Neuron (in vitro differentiated cells): ENCODE data around the gene UBAP2.
"Not testable (repeated sequence)": the region's sequence is repeated elsewhere in the genome, so short reads cannot be mapped to it uniquely, and the experiment has no call there.

Source experiments
- H2AFZ ChIP-seq: one replicate; pipeline ENCODE4 v1.6.1; 2013; ENCODE audit warnings: low read depth, mild to moderate bottlenecking, inconsistent platforms, low read length, moderate library complexity
- H3K27me3 ChIP-seq: one replicate; pipeline ENCODE4 v1.6.1; 2013; ENCODE audit warnings: low read length; ENCODE audit not compliant: insufficient read depth
- H3K36me3 ChIP-seq: one replicate; pipeline ENCODE4 v1.6.1; 2013; ENCODE audit warnings: low read length; ENCODE audit not compliant: insufficient read depth
- H3K4me1 ChIP-seq: one replicate; pipeline ENCODE4 v1.6.1; 2013; ENCODE audit warnings: low read length; ENCODE audit not compliant: insufficient read depth
- H3K4me3 ChIP-seq: 2 replicates; pipeline ENCODE4 v1.5.1; 2013; ENCODE audit warnings: mild to moderate bottlenecking, low read length, moderate library complexity
- H3K9me3 ChIP-seq: one replicate; pipeline ENCODE4 v1.6.1; 2013; ENCODE audit warnings: low read length

Gene UBAP2

DNA sequence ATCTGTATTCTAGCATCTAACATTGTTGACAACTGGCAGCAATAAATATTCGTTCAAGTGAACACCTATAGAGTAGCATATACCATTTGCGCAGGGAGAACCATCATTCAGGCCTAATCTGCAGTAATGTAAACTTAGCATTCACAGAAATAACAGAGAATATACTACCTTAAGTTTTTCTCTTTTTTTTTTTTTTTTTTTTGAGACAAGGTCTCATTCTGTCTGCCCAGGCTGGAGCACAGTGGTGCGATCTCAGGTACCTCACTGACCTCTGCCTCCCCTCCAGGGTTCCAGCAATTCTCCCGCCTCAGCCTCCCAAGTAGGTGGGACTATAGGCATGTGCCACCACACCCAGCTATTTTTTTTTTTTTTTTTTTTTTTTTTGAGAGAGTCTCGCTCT is 12.1 kb downstream of the UBAP2 start:
- no peaks in the 10 kb centered on the region for H3K27me3 ChIP-seq
- H3K4me3 ChIP-seq: no peak overlapping the region
- H2AFZ ChIP-seq: no peak overlapping the region
- H3K9me3 ChIP-seq: peaks cover 21% of the 10 kb centered on the region
- peaks cover 14% of the 10 kb centered on the region for H3K36me3 ChIP-seq
- no peaks in the 10 kb centered on the region for H3K4me1 ChIP-seq

DNA sequence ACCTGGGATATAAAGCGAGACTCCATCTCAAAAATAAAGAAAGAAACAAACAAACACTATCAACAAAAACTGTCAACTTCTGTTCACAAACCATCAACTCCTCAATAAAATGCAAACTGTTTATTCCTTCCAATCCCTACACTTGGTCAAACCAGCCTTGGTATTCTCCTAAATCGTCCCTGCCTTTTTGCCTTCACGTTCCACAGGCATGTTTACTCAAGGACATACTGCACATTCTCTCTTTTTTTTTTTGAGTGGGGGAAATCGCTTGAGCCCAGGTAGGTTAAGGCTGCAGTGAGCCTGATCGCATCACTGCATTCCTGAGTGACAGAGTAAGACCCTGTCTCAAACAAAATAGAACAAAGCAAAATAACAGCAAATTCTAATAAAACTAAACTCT is 13.0 kb downstream of the UBAP2 start:
- H3K27me3 ChIP-seq: no peaks in the 10 kb centered on the region
- peaks cover 17% of the 10 kb centered on the region for H3K9me3 ChIP-seq
- no peak overlapping the region for H2AFZ ChIP-seq
- no peak overlapping the region for H3K4me3 ChIP-seq
- no peaks in the 10 kb centered on the region for H3K4me1 ChIP-seq
- H3K36me3 ChIP-seq: peaks cover 13% of the 10 kb centered on the region

DNA sequence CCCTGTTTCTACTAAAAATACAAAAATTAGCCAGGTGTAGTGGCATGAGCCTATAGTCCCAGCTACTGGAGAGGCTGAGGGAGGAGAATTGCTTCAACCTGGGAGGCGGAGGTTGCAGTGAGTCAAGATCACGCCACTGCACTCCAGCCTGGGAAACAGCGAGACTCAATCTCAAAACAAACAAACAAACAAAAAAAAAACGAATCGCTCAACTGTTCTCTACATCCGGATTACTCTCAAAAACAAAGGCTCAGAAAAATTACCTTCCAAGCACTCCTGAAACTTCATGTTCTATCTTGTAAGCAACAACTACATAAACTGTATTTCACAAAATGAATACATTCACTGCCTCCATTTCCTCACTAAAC is 14.0 kb downstream of the UBAP2 start:
- Histone ChIP-seq H3K4me3 (no peak overlapping the region), H3K9me3 (peaks cover 11% of the 10 kb centered on the region), H2AFZ (no peak overlapping the region), H3K36me3 (peaks cover 11% of the 10 kb centered on the region), H3K27me3 (no peaks in the 10 kb centered on the region), H3K4me1 (no peaks in the 10 kb centered on the region)

DNA sequence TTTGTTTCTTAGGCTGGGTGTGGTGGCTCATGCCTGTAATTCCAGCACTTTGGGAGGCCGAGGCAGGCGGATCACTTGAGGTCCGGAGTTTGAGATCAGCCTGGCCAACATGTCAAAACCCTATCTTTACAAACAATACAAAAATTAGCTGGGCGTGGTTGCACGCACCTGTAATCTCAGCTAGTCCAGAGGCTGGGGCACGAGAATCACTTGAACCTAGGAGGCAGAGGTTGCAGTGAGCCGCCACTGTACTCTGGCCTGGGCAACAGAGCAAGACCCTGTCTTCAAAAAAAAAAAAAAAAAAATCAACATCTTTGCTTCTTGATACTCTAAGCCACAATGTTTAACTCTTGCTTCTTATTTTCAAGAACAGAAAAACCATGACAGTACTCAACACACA is 16.1 kb downstream of the UBAP2 start:
- peaks cover 7% of the 10 kb centered on the region for H3K9me3 ChIP-seq
- no peaks in the 10 kb centered on the region for H3K27me3 ChIP-seq
- no peak overlapping the region for H2AFZ ChIP-seq
- H3K36me3 ChIP-seq: peaks cover 16% of the 10 kb centered on the region
- no peaks in the 10 kb centered on the region for H3K4me1 ChIP-seq
- H3K4me3 ChIP-seq: no peak overlapping the region

DNA sequence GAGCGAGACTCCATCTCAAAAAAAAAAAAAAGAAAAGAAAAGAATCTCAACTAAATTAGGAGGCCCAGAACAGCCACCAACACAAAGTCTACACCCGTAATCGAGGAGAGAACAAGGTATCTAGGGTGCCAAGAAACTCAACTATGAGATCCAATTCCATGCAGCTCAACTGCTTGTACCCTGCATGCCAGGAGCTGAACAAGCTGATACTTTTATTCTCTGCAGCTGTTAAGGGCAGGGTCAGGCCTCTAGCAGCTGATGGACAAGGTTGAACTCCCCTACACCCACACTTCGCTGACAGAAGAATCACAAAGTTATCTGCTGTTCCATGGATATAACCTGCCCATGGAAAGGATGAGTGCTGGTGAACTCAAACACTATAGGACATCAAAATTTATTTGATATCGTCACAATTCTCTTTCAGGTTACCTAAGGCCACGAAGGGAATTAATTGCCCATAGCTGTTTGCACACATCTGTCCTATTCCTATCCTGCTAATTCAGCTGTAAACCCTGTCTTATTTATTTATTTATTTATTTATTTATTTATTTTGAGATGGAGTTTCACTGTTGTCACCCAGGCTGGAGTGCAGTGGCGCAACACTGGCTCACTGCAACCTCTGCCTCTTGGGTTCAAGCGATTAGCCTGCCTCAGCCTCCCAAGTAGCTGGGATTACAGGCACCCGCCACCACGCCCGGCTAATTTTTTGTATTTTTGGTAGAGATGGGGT is 20.7 kb downstream of the UBAP2 start:
- no peaks in the 10 kb centered on the region for H3K27me3 ChIP-seq

DNA sequence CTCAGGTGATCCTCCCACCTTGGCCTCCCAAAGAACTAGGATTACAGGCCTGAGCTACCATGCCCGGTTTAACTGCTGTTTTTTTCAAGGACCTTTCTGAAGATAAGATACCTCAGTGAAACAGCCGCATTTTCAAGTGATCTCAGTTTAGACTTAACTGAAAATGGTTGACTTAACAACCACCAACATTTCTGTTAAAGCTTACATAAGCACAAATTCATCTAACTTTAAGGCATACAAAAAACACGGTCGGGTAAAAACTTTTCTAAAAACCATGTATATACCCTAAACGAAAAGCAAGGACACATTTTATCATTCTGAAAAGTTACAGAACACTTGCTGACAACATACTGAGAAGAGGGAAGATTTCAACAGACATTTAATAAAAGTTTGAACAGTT is 22.9 kb downstream of the UBAP2 start:
- Histone ChIP-seq H2AFZ (no peak overlapping the region), H3K4me3 (no peak overlapping the region), H3K4me1 (no peaks in the 10 kb centered on the region), H3K27me3 (no peaks in the 10 kb centered on the region), H3K9me3 (no peaks in the 10 kb centered on the region), H3K36me3 (peaks cover 5% of the 10 kb centered on the region)

More for the DNA sequence above, 20.7 kb downstream of the UBAP2 start:
- no peaks in the 10 kb centered on the region for H3K4me1 ChIP-seq
- peaks cover 11% of the 10 kb centered on the region for H3K36me3 ChIP-seq
- H2AFZ ChIP-seq: no peak overlapping the region
- peaks cover 2% of the 10 kb centered on the region for H3K9me3 ChIP-seq
- no peak overlapping the region for H3K4me3 ChIP-seq

DNA sequence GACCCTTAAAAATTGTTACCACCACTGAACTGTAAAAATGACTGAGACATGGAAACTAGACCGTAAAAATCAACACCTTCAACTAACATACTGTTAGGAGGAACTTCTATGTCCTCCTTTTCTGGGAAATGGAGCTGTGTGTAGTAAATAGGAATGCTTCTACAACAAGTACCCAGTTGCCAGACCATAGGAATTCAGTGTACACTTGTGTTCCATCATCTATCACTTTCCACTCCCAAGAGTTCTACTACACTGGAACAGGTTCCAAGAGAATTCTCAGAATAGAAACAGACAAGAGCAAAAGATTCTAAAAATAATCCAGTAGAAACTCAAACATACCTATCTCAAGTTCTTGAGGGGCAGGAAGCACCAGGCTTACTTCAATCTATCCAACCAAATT is 23.6 kb downstream of the UBAP2 start:
- Histone ChIP-seq H3K4me3 (no peak overlapping the region), H2AFZ (no peak overlapping the region), H3K27me3 (no peaks in the 10 kb centered on the region), H3K36me3 (peaks cover 5% of the 10 kb centered on the region), H3K9me3 (no peaks in the 10 kb centered on the region), H3K4me1 (no peaks in the 10 kb centered on the region)

DNA sequence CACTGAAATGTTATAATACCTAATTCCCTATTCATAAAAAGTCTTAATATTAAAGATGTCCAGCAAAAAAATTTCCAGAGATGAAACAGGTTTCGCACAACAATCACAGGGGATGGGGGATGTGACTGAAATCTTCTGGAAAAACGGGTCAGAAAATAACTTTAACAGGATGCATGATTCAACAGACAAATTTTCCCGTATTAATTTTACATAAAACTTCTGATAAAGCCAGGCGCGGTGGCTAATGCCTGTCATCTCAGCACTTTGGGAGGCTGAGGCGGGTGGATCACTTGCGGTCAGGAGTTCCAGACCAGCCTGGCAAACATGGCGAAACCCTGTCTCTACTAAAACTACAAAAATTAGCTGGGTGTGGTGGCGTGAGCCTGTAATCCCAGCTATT is 24.2 kb downstream of the UBAP2 start:
- H3K36me3 ChIP-seq, H3K9me3 ChIP-seq, H3K4me1 ChIP-seq, H3K27me3 ChIP-seq, H2AFZ ChIP-seq, H3K4me3 ChIP-seq: not testable (repeated sequence)

DNA sequence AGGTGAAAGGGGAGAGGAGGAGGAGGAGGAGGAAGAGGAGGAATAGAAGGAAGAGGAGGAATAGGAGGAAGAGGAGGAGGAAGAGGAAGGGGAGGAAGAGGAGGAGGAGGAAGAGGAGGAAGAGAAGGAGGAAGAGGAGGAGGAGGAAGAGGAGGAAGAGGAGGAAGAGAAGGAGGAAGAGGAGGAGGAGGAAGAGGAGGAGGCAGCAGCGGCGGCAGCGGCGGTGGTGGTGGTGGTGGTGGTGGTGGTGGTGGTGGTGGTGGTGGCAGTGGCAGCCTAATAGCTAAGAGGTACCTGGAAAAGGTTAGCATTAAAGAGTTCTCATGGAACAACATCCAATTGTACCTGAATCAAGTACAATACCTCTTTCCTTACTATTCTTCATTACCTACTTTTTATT is 32.5 kb downstream of the UBAP2 start:
- H3K27me3 ChIP-seq: no peaks in the 10 kb centered on the region
- no peak overlapping the region for H3K4me3 ChIP-seq
- peaks cover 17% of the 10 kb centered on the region for H3K36me3 ChIP-seq
- H2AFZ ChIP-seq: no peak overlapping the region
- H3K4me1 ChIP-seq: no peaks in the 10 kb centered on the region
- no peaks in the 10 kb centered on the region for H3K9me3 ChIP-seq

DNA sequence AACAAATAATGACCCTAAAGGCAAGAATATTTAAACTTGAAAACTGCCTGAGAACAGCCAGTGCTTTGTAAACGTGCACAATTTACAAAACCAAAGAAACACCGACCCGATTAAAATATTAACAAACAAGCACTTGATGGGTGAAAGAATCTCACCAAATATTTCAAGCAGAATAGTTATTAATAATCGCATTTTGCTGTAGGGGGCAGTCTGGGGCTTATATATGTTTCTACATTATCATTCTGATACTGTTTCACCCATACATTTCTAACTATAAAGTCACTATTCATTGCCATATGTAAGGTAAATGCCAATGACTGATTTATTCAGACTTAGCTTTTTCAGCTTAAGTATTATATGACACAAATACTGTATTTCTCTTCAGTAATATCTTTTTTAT is 37.7 kb downstream of the UBAP2 start:
- H3K36me3 ChIP-seq: peaks cover 34% of the 10 kb centered on the region
- H3K4me3 ChIP-seq: no peak overlapping the region
- no peak overlapping the region for H2AFZ ChIP-seq
- no peaks in the 10 kb centered on the region for H3K4me1 ChIP-seq
- no peaks in the 10 kb centered on the region for H3K27me3 ChIP-seq
- H3K9me3 ChIP-seq: no peaks in the 10 kb centered on the region

DNA sequence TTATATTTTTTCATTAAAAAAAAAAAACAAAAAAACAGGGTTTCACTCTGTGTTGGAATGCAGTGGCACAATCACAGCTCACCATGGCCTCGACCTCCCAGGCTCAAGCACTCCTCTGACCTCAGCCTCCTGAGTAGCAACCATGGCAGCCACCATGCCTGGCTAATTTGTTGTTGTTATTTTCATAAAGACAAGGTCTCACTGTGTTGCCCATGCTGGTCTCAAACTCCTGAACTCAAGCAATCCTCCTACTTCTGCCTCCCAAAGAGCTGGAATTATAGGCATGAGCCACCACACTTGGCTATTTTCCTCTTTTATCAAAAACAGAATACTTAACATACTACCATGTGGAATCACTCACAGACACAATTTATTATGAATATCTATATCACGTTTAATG is 46.7 kb downstream of the UBAP2 start:
- no peaks in the 10 kb centered on the region for H3K27me3 ChIP-seq
- peaks cover 32% of the 10 kb centered on the region for H3K36me3 ChIP-seq
- no peak overlapping the region for H3K4me3 ChIP-seq
- H3K9me3 ChIP-seq: no peaks in the 10 kb centered on the region
- no peak overlapping the region for H2AFZ ChIP-seq
- no peaks in the 10 kb centered on the region for H3K4me1 ChIP-seq

DNA sequence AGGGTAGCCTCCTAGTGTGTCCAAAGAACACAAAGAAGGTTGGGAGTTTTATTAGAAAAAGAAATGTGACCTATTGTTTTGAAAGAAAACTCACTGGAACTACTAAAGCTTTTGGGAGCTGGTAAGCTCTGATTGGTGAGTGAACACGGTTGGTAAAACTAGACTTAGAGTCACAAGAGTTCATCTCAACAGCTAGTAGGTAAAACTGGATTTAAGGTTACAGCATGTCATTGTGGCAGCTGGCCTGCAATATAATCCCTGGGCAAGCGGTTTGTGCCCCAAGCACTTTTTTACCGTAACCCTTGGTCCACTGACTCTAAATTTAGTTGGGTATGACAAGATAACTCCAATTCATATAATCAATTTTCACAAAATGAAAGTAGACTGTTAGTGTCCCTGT is 47.4 kb downstream of the UBAP2 start:
- peaks cover 33% of the 10 kb centered on the region for H3K36me3 ChIP-seq
- H2AFZ ChIP-seq: no peak overlapping the region
- H3K4me1 ChIP-seq: no peaks in the 10 kb centered on the region
- no peaks in the 10 kb centered on the region for H3K27me3 ChIP-seq
- no peak overlapping the region for H3K4me3 ChIP-seq
- no peaks in the 10 kb centered on the region for H3K9me3 ChIP-seq

DNA sequence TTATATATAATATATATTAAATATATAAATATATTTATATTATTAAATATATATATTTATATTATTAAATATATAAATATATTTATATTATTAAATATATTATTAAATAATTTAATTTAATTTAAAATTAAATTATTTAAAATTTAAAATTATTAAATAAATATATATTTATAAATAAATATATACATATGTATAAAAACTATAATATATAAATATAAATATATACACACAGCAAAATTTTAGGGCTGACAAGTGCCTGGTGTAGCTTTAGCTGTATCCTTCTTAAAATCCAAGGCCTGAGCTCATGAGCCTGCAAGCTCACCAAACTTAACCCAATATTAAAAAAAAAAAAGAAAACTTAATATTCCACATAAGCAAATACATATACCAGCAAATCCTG is 53.2 kb downstream of the UBAP2 start:
- H3K9me3 ChIP-seq: no peaks in the 10 kb centered on the region
- H2AFZ ChIP-seq: no peak overlapping the region
- H3K36me3 ChIP-seq: peaks cover 43% of the 10 kb centered on the region
- no peaks in the 10 kb centered on the region for H3K27me3 ChIP-seq
- no peak overlapping the region for H3K4me3 ChIP-seq
- no peaks in the 10 kb centered on the region for H3K4me1 ChIP-seq

DNA sequence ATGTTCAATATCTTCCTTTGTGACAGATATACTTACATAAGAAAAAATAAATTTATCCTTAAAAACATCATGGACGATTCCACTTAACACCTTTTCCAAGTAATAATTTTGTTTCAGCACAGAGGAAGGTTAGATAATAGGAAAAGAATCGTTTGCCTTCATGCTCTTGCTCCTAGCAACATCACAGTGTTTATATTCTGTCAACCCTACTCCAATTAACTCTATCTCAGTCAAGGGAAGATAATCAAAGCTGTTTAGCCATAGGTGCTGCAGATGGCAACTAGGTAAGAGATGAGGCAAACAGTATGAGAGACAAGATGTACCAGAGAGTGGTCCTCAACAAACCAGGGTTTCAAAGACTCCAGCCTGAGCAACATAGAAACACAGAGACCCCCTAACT is 55.6 kb downstream of the UBAP2 start:
- peaks cover 48% of the 10 kb centered on the region for H3K36me3 ChIP-seq
- H3K27me3 ChIP-seq: no peaks in the 10 kb centered on the region

More for the DNA sequence above, 55.6 kb downstream of the UBAP2 start:
- H3K4me1 ChIP-seq: no peaks in the 10 kb centered on the region
- H3K4me3 ChIP-seq: no peak overlapping the region
- H2AFZ ChIP-seq: no peak overlapping the region
- no peaks in the 10 kb centered on the region for H3K9me3 ChIP-seq
